B cell (primary cell): Measurements from ENCODE around the gene PACC1. TPM values are rescaled to one million over a fixed set of nuclear protein-coding genes. Genes with fewer than 3 reads are reported as not detected.

Experiments
- ATAC-seq: fragments of 200-7000 bp; cut with Tn5 transposase; one replicate; pipeline ENCODE4 v1.10.0; 2021; ENCODE audit warnings: low read depth, mild to moderate bottlenecking, moderate number of reproducible peaks, moderate library complexity
- CTCF ChIA-PET: fragments of 350-600 bp; sonication (Branson Sonifier 250); formaldehyde crosslinking; loops from one replicate; lab custom pipeline; 2021; ENCODE audit warnings: antibody characterized with exemption, inconsistent platforms; lab: Charles Lee
- POLR2A ChIA-PET: fragments of 350-600 bp; sonication (Branson Sonifier 250); formaldehyde crosslinking; loops from one replicate; lab custom pipeline; 2021; ENCODE audit warnings: antibody characterized with exemption; lab: Charles Lee
- DNase-seq: peaks from one replicate; pipeline ENCODE4 v3.0.0; 2013
- H2AFZ ChIP-seq: 2 replicates; pipeline ENCODE4 v1.6.1; 2012; ENCODE audit warnings: mild to moderate bottlenecking, low read depth, low read length; ENCODE audit not compliant: insufficient read depth, poor library complexity, severe bottlenecking
- H3K27ac ChIP-seq, 2 donors: 1 replicate in 1 of 2; 2 replicates in 1 of 2; pipeline ENCODE4 v1.5.1; 2012 to 2013; ENCODE audit warnings: low read length in 2 of 2, mild to moderate bottlenecking in 2 of 2, moderate library complexity in 1 of 2
- H3K27me3 ChIP-seq, 4 experiments: fragments of 200-600 bp in 1 of 4; sonication (generic) in 1 of 4; replicated peaks in 1 of 4; 1 replicate in 2 of 4; 2 replicates in 2 of 4; pipeline versions ENCODE4 v1.6.1 to v1.7.0; 2013 to 2016; ENCODE audit warnings: low read length in 3 of 4, mild to moderate bottlenecking in 2 of 4, mixed read lengths in 1 of 4, moderate library complexity in 1 of 4; ENCODE audit not compliant: insufficient read depth in 4 of 4, control insufficient read depth in 3 of 4; ENCODE audit errors: control extremely low read depth in 1 of 4
- H3K36me3 ChIP-seq, 2 experiments: replicated peaks in 1 of 2; 1 replicate in 1 of 2; 2 replicates in 1 of 2; pipeline versions ENCODE4 v1.6.1 to v1.7.1; 2013; ENCODE audit warnings: low read length in 1 of 2; ENCODE audit not compliant: insufficient read depth in 2 of 2, control insufficient read depth in 1 of 2; ENCODE audit errors: control extremely low read depth in 1 of 2, extremely low read depth in 1 of 2
- H3K4me1 ChIP-seq, 2 donors: fragments of 200-600 bp in 1 of 2; sonication (generic) in 1 of 2; 1 replicate in 1 of 2; 2 replicates in 1 of 2; pipeline versions ENCODE4 v1.5.1 to v1.6.1; 2013 to 2017; ENCODE audit warnings: low read length in 2 of 2; ENCODE audit not compliant: control insufficient read depth in 2 of 2, insufficient read depth in 2 of 2
- H3K4me2 ChIP-seq: replicated peaks from 2 replicates; pipeline ENCODE3; 2012; ENCODE audit warnings: mild to moderate bottlenecking, low read depth, low read length; ENCODE audit not compliant: poor library complexity, severe bottlenecking
- H3K4me3 ChIP-seq, 5 experiments: fragments of 200-600 bp in 1 of 5; sonication (generic) in 1 of 5; 1 replicate in 3 of 5; 2 replicates in 2 of 5; pipeline versions ENCODE4 v1.5.1 to v1.7.0; 2011 to 2016; ENCODE audit warnings: low read length in 4 of 5, mild to moderate bottlenecking in 4 of 5, low read depth in 2 of 5, control low read depth in 1 of 5, moderate library complexity in 1 of 5; ENCODE audit not compliant: insufficient read depth in 1 of 5; ENCODE audit errors: control extremely low read depth in 1 of 5, extremely low read depth in 1 of 5
- H3K79me2 ChIP-seq: fragments of 200-600 bp; sonication (generic); one replicate; pipeline ENCODE4 v1.6.0; 2016; ENCODE audit warnings: low read length; ENCODE audit not compliant: control insufficient read depth, insufficient read depth
- H3K9ac ChIP-seq: fragments of 200-600 bp; sonication (generic); 2 replicates; pipeline ENCODE4 v1.6.1; 2017; ENCODE audit warnings: mild to moderate bottlenecking, low read length, moderate library complexity
- H3K9me3 ChIP-seq, 3 donors: one replicate each; pipeline versions ENCODE4 v1.6.1 to v1.7.1; 2013; ENCODE audit warnings: low read length in 2 of 3; ENCODE audit not compliant: control insufficient read depth in 2 of 3, insufficient read depth in 1 of 3; ENCODE audit errors: control extremely low read depth in 1 of 3
- H4K20me1 ChIP-seq: 2 replicates; pipeline ENCODE4 v1.6.0; 2012; ENCODE audit warnings: mild to moderate bottlenecking, low read length; ENCODE audit not compliant: insufficient read depth, control insufficient read depth, poor library complexity, severe bottlenecking
- H3K27ac Mint-ChIP-seq: one replicate; pipeline ENCODE4 v1.8.0; 2021; ENCODE audit warnings: mixed read lengths
- H3K27me3 Mint-ChIP-seq: one replicate; pipeline ENCODE4 v1.8.0; 2021; ENCODE audit warnings: mixed read lengths
- H3K4me1 Mint-ChIP-seq: one replicate; pipeline ENCODE4 v1.8.0; 2021; ENCODE audit warnings: mixed read lengths
- H3K4me3 Mint-ChIP-seq: one replicate; pipeline ENCODE4 v1.8.0; 2021; ENCODE audit warnings: mixed read lengths
- H3K9me3 Mint-ChIP-seq: one replicate; pipeline ENCODE4 v1.8.0; 2022; ENCODE audit warnings: mixed read lengths; ENCODE audit not compliant: insufficient read depth
- CTCF ChIP-seq: fragments of 200-600 bp; IDR thresholded peaks from one replicate; pipeline ENCODE4 v1.8.0; 2022; ENCODE audit warnings: antibody characterized with exemption, mild to moderate bottlenecking
- EZH2 ChIP-seq: IDR thresholded peaks from 2 replicates; pipeline ENCODE4 v1.6.1; 2012; ENCODE audit warnings: borderline replicate concordance, low read depth, mild to moderate bottlenecking, moderate library complexity, low read length; ENCODE audit not compliant: insufficient read depth, poor library complexity, severe bottlenecking
- WGBS: methylation state at CpG from one replicate; pipeline ENCODE4 v1.1.5; 2013; ENCODE audit warnings: missing lambda C conversion rate; ENCODE audit not compliant: insufficient coverage; 5-methylcytosine and 5-hydroxymethylcytosine counted together
- intact Hi-C: fragments of 100-400 bp; cut with micrococcal nuclease; formaldehyde crosslinking; loops from one replicate; pipeline ENCODE4 v1.10.0; 2022
- polyA plus RNA-seq: library from polyadenylated mRNA; depleted of rRNA; stranded (reverse); fragments of >200 nt; gene quantifications from 2 replicates; pipeline ENCODE4 v1.2.3, GENCODE V29; 2012
- total RNA-seq, 2 donors: library from RNA; stranded (reverse); fragments of 120-200 nt in 1 of 2; gene quantifications; 1 replicate in 1 of 2; 2 replicates in 1 of 2; pipeline versions ENCODE4 v1.2.3 to v1.2.4, GENCODE V29; 2013 to 2022

Gene PACC1
- total and polyA plus RNA-seq, 2 donors (not counting 1 experiment from before 2014, with no cell fraction given): 15.9 to 18.3 TPM

GRCh38 chr1:212413902-212414327, 771 bp downstream of the PACC1 start:
- ATAC-seq: no peak
- POLR2A ChIA-PET: interaction anchor here (1.0 kb wide), 1 partner anchor 17 kb away, joined by 4 read pairs; no protein-coding TSS in a partner anchor
- Histone ChIP-seq H4K20me1 (peaks cover 10% of the 10 kb centered on the region), H3K4me2 (peak overlapping the region; percentile 80), H2AFZ (peak overlapping the region; percentile 98), H3K27ac (peak overlapping the region in 1 of 2 donors; percentile 71), H3K9me3 (no peaks in the 10 kb centered on the region), H3K4me3 (peak overlapping the region; percentile 64 to 93 (median 83)), H3K36me3 (peaks cover 0 to 23% of the 10 kb centered on the region in 2 experiments), H3K4me1 (peaks cover 24 to 35% of the 10 kb centered on the region in 2 donors), H3K27me3 (no peaks in the 10 kb centered on the region), H3K79me2 (peaks cover 45% of the 10 kb centered on the region), H3K9ac (peak overlapping the region; percentile 82)
- peaks cover 39% of the 10 kb centered on the region for H3K4me1 Mint-ChIP-seq
- H3K4me3 Mint-ChIP-seq: peak overlapping the region; percentile 99
- H3K9me3 Mint-ChIP-seq: no peaks in the 10 kb centered on the region
- CTCF ChIA-PET: interaction anchor here (2.7 kb wide), 1 partner anchor 42 kb away, joined by 15 read pairs; no protein-coding TSS in a partner anchor
- intact Hi-C loops: loop anchor here (1.0 to 5.0 kb wide), 4 partner anchors 46 to 835 kb away; partner anchors contain the start of genes FLVCR1 and SLC30A1
- H3K27ac Mint-ChIP-seq: peak overlapping the region; percentile 86
- TF ChIP-seq CTCF: no peak
- no peak for TF ChIP-seq EZH2
- 29% methylated on average over 21 of the region's 21 CpGs for whole genome bisulfite sequencing
- no peak for DNase-seq
- H3K27me3 Mint-ChIP-seq: no peaks in the 10 kb centered on the region

GRCh38 chr1:212412374-212412773, 2.3 kb downstream of the PACC1 start:
- Histone ChIP-seq H3K27ac (no peak overlapping the region), H3K9ac (no peak overlapping the region), H3K36me3 (peaks cover 0 to 35% of the 10 kb centered on the region in 2 experiments), H2AFZ (no peak overlapping the region), H3K4me2 (peak overlapping the region; percentile 14), H3K9me3 (no peaks in the 10 kb centered on the region), H3K27me3 (no peaks in the 10 kb centered on the region), H3K79me2 (peaks cover 56% of the 10 kb centered on the region), H3K4me1 (peaks cover 24 to 35% of the 10 kb centered on the region in 2 donors), H4K20me1 (peaks cover 10% of the 10 kb centered on the region), H3K4me3 (no peak overlapping the region)
- WGBS: 82% methylated on average over 2 of the region's 3 CpGs
- Mint-ChIP-seq H3K27me3 (no peaks in the 10 kb centered on the region), H3K4me1 (peaks cover 39% of the 10 kb centered on the region), H3K27ac (no peak overlapping the region), H3K4me3 (peak overlapping the region; percentile 34), H3K9me3 (no peaks in the 10 kb centered on the region)
- ATAC-seq: no peak
- ChIA-PET CTCF (no interaction called here), POLR2A (no interaction called here)
- TF ChIP-seq EZH2 (no peak), CTCF (no peak)
- no peak for DNase-seq
- intact Hi-C loops: loop anchor here (5.0 kb wide), 1 partner anchor 445 kb away; the partner anchor contains the start of gene FLVCR1
